NCI-H510A (cell line): ENCODE data around the gene PTEN.

Experiments
- DNase-seq: peaks from one replicate; lab custom pipeline; 2025; lab: John Stamatoyannopoulos, UW

The PTEN gene

GRCh38 chr10:87976101-87976743 lies 112.8 kb downstream of the PTEN start:
- DNase-seq: no peak

- no peak for DNase-seq
Observed at GRCh38 chr10:87978166-87978565, 114.7 kb downstream of the PTEN start.

GRCh38 chr10:87979847-87980246 lies 116.4 kb downstream of the PTEN start:
- no peak for DNase-seq

- no peak for DNase-seq
Observed at GRCh38 chr10:87983716-87984115, 120.3 kb downstream of the PTEN start.

GRCh38 chr10:87987206-87987605 lies 123.8 kb downstream of the PTEN start:
- DNase-seq: no peak

- DNase-seq: no peak
Observed at GRCh38 chr10:87991946-87992345, 128.5 kb downstream of the PTEN start.

GRCh38 chr10:88004451-88004850 lies 141.0 kb downstream of the PTEN start:
- no peak for DNase-seq

GRCh38 chr10:88006261-88006660 lies 142.8 kb downstream of the PTEN start:
- DNase-seq: no peak

- no peak for DNase-seq
Observed at GRCh38 chr10:88008866-88009470, 145.5 kb downstream of the PTEN start.

GRCh38 chr10:88012641-88013040 lies 149.2 kb downstream of the PTEN start:
- no peak for DNase-seq

- DNase-seq: no peak
Observed at GRCh38 chr10:88017781-88018180, 154.4 kb downstream of the PTEN start.

- no peak for DNase-seq
Observed at GRCh38 chr10:88019753-88020152, 156.3 kb downstream of the PTEN start.
